Ascending aorta (tissue), 2 donors: Measurements from ENCODE around the gene PNLDC1. TPM values are rescaled to one million over a fixed set of nuclear protein-coding genes. Genes with fewer than 3 reads are reported as not detected.
"Not testable (repeated sequence)": the region's sequence is repeated elsewhere in the genome, so short reads cannot be mapped to it uniquely, and the experiment has no call there.

Experiments
- DNase-seq, 2 donors: peaks; one replicate each; pipeline ENCODE4 v3.0.0-alpha.2; 2019; ENCODE audit warnings: low spot score in 2 of 2
- H3K27ac ChIP-seq, 2 donors: fragments of 200-600 bp; sonication (generic); one replicate each; pipeline ENCODE4 v1.5.1; 2016 to 2017; ENCODE audit warnings: mild to moderate bottlenecking in 1 of 2
- H3K27me3 ChIP-seq: fragments of 200-600 bp; sonication (generic); one replicate; pipeline ENCODE4 v1.5.1; 2017
- H3K36me3 ChIP-seq, 2 donors: fragments of 200-600 bp; sonication (generic); one replicate each; pipeline ENCODE4 v1.5.1; 2016
- H3K4me1 ChIP-seq, 2 donors: fragments of 200-600 bp; sonication (generic); one replicate each; pipeline ENCODE4 v1.5.1; 2016 to 2017; ENCODE audit warnings: mild to moderate bottlenecking in 1 of 2
- H3K4me3 ChIP-seq, 2 donors: fragments of 200-600 bp; sonication (generic); one replicate each; pipeline ENCODE4 v1.5.1; 2016 to 2017; ENCODE audit warnings: mild to moderate bottlenecking in 1 of 2
- H3K9me3 ChIP-seq, 2 donors: fragments of 200-600 bp; sonication (generic); one replicate each; pipeline ENCODE4 v1.5.1; 2016
- CTCF ChIP-seq, 3 experiments: fragments of 200-600 bp in 2 of 3; fragments of 450-650 bp in 1 of 3; sonication (generic) in 2 of 3; IDR thresholded peaks; one replicate each; pipeline ENCODE4 v1.5.1; 2016 to 2019; ENCODE audit warnings: antibody characterized with exemption in 3 of 3, mild to moderate bottlenecking in 1 of 3, moderate library complexity in 1 of 3
- intact Hi-C: fragments of 100-400 bp; cut with DNase I; formaldehyde crosslinking; loops from one replicate; pipeline ENCODE4 v1.15.1; 2023
- total RNA-seq: library from RNA; depleted of rRNA; stranded (reverse); fragments of >200 nt; gene quantifications from one replicate; pipeline ENCODE4 v1.1.0, GENCODE V29; 2016

PNLDC1 gene
- total RNA-seq, 1 donor from 2014 or later = not detected

DNA sequence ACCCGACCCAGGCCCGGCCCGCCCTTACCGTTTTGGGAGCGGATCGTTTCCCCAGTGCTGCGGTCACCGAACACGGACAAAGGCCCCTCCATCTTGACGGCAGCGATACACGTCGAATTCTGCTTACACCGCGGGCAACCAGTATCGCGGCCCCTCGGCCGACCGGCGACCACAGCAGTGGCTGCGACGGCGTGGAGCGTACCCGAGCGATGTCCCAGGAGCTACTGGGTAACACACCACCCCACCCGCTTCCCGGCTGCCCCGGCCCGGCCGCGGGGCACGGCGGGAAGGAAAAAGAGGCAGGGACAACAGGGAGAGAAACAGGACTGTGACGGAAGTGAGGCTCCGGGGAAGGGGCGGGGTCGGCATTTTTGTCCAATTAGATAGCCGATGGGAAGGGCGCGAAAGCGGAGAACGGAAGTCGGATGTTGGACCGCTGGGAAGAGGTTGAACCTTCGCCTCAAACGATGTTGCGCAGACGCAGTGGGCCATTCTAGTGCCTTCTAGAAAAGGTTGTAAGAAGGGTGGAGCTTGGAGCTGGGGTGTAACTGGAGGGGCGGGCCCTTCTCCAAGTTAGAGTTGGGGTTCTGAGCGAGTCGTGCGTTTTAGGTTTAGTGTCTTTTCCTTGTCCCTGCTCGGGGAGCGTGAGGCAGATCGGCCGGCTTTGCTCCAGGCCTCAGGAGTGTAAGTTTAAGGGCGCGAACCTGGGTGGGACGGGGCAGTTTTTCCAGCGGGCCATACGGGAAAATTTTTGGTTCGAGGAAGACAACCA, 10.5 kb upstream of the PNLDC1 start, which contains the start of gene TCP1:
TSS of gene TCP1 (minus strand) at position 226 of the 772 bp plus-strand sequence. CDS start at position 92, 134 bp downstream.
- no peaks in the 10 kb centered on the region for H3K9me3 ChIP-seq
- peaks cover 7 to 33% of the 10 kb centered on the region in 2 donors for H3K36me3 ChIP-seq
- peak within 1 kb of the TSS; percentile 93 to 98 for H3K27ac ChIP-seq
- peak in 1 of 3 experiments; percentile 7 for TF ChIP-seq CTCF (IDR thresholded peaks at IDR 0.05)
- DNase-seq = peak; percentile 98 to 100
- intact Hi-C loops = loop anchor here (1.0 to 5.0 kb wide), 7 partner anchors 27 to 153 kb away; partner anchors contain the start of genes ACAT2 and WTAP
- H3K4me1 ChIP-seq = peaks cover 11 to 36% of the 10 kb centered on the region in 2 donors
- H3K4me3 ChIP-seq = peak within 1 kb of the TSS; percentile 68 to 85
- no peaks in the 10 kb centered on the region for H3K27me3 ChIP-seq

DNA sequence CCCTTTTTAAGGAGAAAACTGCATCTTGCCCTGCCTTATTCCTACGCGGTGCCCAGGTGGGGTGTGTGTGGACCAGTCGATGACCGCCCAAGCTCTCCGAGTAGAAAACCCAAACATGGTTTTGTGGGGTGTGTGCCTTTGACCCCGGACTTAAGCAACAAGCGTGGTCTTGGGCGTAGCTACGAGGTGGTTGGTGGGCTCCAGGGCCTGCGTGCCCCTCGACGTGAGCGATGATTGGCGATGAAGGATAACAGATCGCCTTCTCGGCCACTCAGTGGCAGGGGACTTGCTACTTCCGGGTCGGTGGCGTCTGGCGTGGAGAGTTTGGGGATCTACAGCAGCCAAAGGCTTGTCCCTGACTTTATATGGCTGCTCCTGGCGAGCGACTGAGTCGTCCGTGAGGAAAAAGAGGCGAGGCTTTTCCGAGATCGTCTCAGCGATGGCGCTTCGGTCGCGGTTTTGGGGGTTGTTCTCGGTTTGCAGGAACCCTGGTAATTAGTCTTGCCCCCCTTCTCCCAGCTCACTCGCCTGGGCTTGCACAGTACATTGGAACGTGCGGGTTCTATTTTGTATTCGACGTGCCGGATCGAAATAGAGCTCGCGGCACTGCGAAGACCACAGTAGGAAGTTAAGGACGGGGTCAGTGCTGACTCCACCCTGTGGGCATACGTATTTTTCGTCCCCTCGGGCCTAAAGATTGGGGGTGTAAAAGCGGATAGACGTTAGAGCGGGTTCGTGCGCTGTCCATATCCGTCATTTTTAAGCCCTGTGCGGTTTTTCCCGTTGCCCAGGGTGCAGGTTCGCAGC, 9.7 kb upstream of the PNLDC1 start, which contains the start of gene MRPL18:
TSS of gene MRPL18 (plus strand) at position 319 of the 807 bp plus-strand sequence. CDS start at position 440, 121 bp downstream.
- Histone ChIP-seq H3K36me3 (peaks cover 4 to 32% of the 10 kb centered on the region in 2 donors), H3K27me3 (no peaks in the 10 kb centered on the region), H3K27ac (peak within 1 kb of the TSS; percentile 93 to 98), H3K4me3 (peak within 1 kb of the TSS; percentile 68 to 85), H3K4me1 (peaks cover 11 to 36% of the 10 kb centered on the region in 2 donors), H3K9me3 (no peaks in the 10 kb centered on the region)
- peak; percentile 86 to 97 for DNase-seq
- intact Hi-C loops = loop anchor here (1.0 to 2.0 kb wide), 3 partner anchors 62 to 152 kb away; no protein-coding TSS in a partner anchor
- TF ChIP-seq CTCF (IDR thresholded peaks at IDR 0.05) = no peak

DNA sequence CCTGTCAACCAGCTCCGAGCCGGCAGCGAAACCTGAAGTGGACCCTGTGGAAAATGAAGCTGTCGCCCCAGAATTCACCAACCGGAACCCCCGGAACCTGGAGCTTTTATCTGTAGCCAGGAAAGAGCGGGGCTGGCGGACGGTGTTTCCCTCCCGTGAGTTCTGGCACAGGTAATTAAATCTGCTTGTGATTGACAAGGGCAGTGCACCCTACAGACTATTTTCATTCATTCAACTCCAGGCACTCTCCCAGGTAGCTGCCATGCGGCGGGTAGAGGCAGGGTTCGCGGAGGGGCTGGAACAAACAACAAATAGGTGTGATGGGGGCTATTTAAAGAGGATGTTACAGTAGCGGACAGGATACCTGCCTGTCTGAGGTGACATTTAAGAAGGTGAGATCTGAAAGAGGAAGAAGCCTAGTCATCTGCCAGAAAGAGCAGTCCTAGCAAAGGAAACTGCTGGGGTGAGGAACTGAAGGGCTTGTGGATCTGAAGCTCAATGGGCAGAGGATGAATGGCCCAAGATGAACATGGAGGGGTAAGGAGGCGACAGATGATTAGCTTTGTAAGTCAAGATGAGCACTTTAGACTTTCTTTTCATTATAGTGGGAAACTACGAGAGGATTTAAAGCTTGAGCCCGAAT, 9.0 kb upstream of the PNLDC1 start:
- Histone ChIP-seq H3K27ac (peak overlapping the region; percentile 93 to 98), H3K4me1 (peaks cover 11 to 36% of the 10 kb centered on the region in 2 donors)
- intact Hi-C loops = loop anchor here (1.0 to 2.0 kb wide), 3 partner anchors 62 to 152 kb away; no protein-coding TSS in a partner anchor

DNA sequence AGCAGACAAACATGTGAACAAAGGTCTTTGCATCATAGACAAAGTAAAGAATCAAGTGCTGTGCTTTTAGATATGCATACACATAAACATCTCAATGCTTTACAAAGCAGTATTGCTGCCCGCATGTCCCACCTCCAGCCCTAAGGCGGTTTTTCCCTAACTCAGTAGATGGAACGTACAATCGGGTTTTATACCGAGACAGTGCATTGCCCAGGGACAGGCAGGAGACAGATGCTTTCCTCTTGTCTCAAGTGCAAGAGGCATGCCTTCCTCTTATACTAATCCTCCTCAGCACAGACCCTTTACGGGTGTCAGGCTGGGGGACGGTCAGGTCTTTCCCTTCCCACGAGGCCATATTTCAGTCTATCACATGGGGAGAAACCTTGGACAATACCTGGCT, 5.1 kb upstream of the PNLDC1 start:
- H3K27ac ChIP-seq, H3K27me3 ChIP-seq, intact Hi-C loops, DNase-seq, H3K9me3 ChIP-seq, H3K4me3 ChIP-seq: not testable (repeated sequence)
- peaks cover 11 to 20% of the 10 kb centered on the region in 2 donors for H3K4me1 ChIP-seq
- peaks cover 28 to 49% of the 10 kb centered on the region in 2 donors for H3K36me3 ChIP-seq

More for the DNA sequence above, 9.0 kb upstream of the PNLDC1 start:
- Histone ChIP-seq H3K27me3 (no peaks in the 10 kb centered on the region), H3K4me3 (peak overlapping the region; percentile 68 to 85), H3K9me3 (no peaks in the 10 kb centered on the region), H3K36me3 (peaks cover 4 to 25% of the 10 kb centered on the region in 2 donors)
- TF ChIP-seq CTCF (IDR thresholded peaks at IDR 0.05) = no peak
- no peak for DNase-seq

GRCh38 chr6:159797554-159797953, 2.5 kb upstream of the PNLDC1 start:
- H3K36me3 ChIP-seq = peaks cover 32 to 49% of the 10 kb centered on the region in 2 donors
- H3K4me3 ChIP-seq = no peak overlapping the region
- intact Hi-C loops = no loop called here
- no peaks in the 10 kb centered on the region for H3K27me3 ChIP-seq
- no peaks in the 10 kb centered on the region for H3K9me3 ChIP-seq
- peaks cover 0 to 3% of the 10 kb centered on the region in 2 donors for H3K4me1 ChIP-seq
- H3K27ac ChIP-seq = no peak overlapping the region
- TF ChIP-seq CTCF (IDR thresholded peaks at IDR 0.05) = no peak
- DNase-seq = no peak
